GM12878 (cell line): Measurements from ENCODE around the gene RGS16. TPM values are rescaled to one million over a fixed set of nuclear protein-coding genes. Genes with fewer than 3 reads are reported as not detected.

Experiments used
- REST ChIP-seq: IDR thresholded peaks from 2 replicates; pipeline ENCODE4 v1.6.1; 2012; ENCODE audit warnings: mild to moderate bottlenecking, low read depth, low read length
- ZBTB11 ChIP-seq: fragments of 450-650 bp; formaldehyde crosslinking; IDR thresholded peaks from 2 replicates; pipeline ENCODE4 v1.5.0; 2022; ENCODE audit warnings: mild to moderate bottlenecking, missing genetic modification characterization
- ZNF687 ChIP-seq: fragments of 450-650 bp; IDR thresholded peaks from 2 replicates; pipeline ENCODE4 v1.6.1; 2017; ENCODE audit warnings: mild to moderate bottlenecking, moderate library complexity
- polyA plus RNA-seq, 11 experiments: library from polyadenylated mRNA; depleted of rRNA in 4 of 11; unstranded in 6 of 11; stranded (reverse) in 5 of 11; fragments of >200 nt; fragmentation: Nextera tagmentation in 4 of 11; fragmentation: Illumina TruSeq in 1 of 11; extraction: Ambion mirVana in 4 of 11; extraction: Trizol in 1 of 11; gene quantifications; 1 replicate in 1 of 11; 2 replicates in 10 of 11; pipeline versions ENCODE4 v1.2.1 to v1.2.3, GENCODE V29; 2011 to 2016; ENCODE audit warnings: inconsistent platforms in 2 of 11, missing spikeins in 2 of 11, low read depth in 1 of 11
- total RNA-seq, 4 experiments: library from RNA; depleted of rRNA in 3 of 4; stranded (reverse); fragments of >200 nt in 3 of 4; fragmentation: Illumina TruSeq in 1 of 4; extraction: Trizol in 1 of 4; gene quantifications; 2 replicates each; pipeline versions ENCODE4 v1.2.1 to v1.2.3, GENCODE V29; 2013 to 2021

RGS16 gene
- total and polyA plus RNA-seq, 10 of the 15 experiments (the other 5 are each of a cell fraction or from before 2014, with no cell fraction given) = 16.4 to 58.2 (median 44.6) TPM

- TF ChIP-seq ZBTB11 (CRISPR knock-in tag) (0 out of 2 replicates have a peak, but pooled peaks have one; percentile 17), ZNF687 (no peak), REST (no peak)
These were observed 3.3 kb downstream of the RGS16 start (continued) for GRCh38 chr1:182600745-182601415.
